Hindlimb muscle (tissue), 1 donor: ENCODE data around the gene C4BPB. TPM values are rescaled to one million over a fixed set of nuclear protein-coding genes. Genes with fewer than 3 reads are reported as not detected.

ENCODE experiments used
- DNase-seq: peaks from one replicate; pipeline ENCODE4 v3.0.0-alpha.2; 2013
- polyA plus RNA-seq: library from polyadenylated mRNA; unstranded; fragments of 120-200 nt; gene quantifications from one replicate; pipeline ENCODE4 v1.2.1, GENCODE V29; 2013; ENCODE audit not compliant: insufficient read length

Gene C4BPB
- polyA plus RNA-seq, 1 donor = 0.10 TPM

DNA sequence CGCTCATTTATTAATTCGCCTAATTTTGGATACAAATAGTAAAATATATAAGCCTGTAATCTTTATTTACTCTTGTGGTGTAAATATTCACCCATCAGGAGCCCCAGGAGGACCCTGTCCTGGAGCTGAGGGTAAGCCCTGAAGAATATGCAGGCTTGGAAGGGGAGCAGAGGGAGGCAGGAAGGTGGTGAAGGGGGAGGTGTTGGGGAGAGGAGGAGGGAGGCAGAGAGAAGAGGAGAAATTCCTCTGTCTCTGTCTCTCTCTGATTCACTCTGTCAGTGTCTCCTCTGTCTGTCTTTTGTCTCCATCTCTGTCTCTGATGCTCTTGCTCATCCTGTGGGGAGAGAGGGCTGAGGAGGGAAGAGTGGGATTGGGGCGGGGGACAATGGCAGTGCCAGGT is 2.8 kb upstream of the C4BPB start:
- DNase-seq = no peak

DNA sequence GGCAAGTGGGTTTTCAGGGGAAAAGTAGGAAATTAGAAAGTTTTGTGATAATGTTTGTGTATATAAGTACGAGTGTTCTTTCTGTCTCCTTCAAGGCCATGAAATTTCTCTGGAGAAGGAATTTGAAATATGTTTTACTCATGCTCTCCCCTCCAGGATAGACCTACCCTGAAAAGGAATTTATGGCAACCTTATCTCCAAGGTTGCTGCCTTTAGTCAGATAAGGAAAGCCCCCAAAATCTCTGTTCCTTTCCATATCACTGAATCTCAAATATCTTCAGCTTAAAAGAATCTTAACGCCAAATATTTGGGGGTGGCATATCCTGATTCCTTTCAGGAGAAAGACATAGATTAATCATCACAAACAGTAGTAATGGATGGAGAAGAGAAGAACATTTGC is 499 bp upstream of the C4BPB start:
- DNase-seq = no peak

DNA sequence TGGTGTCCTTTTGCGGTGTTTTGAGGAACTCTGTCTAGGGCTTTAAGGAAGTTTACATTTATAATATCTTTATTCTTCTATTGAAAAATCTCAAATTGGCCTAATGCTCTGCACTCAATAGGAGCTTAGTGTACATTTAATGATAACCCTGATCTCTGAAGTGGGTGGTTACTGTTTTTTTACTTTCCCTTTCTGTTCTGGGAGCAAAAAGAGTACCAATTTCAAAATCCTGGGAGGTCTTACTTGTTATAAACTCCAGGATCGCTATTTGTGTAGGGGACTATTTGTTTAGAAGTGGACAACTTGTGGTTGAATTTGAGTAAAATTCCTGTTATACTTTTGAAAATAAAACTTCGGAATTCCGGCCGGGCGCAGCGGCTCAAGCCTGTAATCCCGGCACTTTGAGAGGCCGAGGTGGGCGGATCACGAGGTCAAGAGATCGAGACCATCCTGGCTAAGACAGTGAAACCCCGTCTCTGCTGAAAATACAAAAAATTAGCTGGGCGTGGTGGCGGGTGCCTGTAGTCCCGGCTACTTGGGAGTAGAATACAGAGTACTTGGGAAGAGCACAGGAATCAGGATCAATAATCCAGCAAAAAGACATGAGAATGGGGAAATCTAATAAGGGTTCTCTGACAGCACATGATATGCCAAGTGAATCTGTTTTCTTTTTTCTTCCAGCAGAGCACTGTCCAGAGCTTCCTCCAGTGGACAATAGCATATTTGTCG is 1.1 kb downstream of the C4BPB start:
- no peak for DNase-seq

DNA sequence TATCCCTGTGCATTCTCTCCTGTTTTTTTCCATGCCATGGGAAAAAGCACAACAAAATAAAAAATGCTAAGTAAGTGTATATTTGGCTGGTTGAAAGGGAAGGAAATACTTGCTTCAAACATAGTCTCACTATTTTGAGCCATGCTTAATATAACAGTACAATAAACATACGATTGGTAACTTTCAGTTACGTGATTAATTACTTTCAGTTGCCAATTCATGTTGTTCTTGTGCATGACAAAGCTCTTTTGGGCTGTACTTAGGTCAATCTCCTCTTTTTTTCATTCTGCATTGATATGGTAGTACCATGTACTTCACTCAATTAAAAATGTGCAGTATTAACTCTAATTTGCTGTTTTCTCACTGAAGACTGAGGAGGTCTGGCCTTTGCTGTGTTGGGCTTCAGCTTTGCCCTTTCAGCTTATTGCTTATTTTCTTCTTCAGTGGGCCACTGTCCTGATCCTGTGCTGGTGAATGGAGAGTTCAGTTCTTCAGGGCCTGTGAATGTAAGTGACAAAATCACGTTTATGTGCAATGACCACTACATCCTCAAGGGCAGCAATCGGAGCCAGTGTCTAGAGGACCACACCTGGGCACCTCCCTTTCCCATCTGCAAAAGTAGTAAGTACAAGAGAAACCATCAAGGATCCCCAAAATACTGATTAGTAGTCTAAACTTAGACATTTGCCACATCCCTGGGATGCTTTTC is 2.7 kb downstream of the C4BPB start:
- no peak for DNase-seq

DNA sequence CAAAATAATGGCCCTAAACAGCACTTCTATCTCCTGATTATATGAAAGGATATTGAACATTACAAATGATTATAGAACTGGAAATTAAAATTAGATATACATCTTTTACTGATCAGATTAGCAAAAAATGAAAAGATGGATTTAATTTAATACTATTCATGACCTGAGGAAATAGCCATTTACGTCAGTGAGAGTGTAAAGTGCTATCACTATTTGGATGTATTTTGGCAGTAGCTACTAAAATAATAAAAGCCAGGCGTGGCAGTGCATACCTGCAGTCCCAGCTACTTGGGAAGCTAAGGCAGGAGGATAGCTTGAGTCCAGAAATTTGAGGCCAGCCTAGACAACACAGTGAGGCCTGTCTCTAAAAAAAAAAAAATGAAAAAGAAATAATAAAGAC is 5.3 kb downstream of the C4BPB start:
- DNase-seq = no peak

DNA sequence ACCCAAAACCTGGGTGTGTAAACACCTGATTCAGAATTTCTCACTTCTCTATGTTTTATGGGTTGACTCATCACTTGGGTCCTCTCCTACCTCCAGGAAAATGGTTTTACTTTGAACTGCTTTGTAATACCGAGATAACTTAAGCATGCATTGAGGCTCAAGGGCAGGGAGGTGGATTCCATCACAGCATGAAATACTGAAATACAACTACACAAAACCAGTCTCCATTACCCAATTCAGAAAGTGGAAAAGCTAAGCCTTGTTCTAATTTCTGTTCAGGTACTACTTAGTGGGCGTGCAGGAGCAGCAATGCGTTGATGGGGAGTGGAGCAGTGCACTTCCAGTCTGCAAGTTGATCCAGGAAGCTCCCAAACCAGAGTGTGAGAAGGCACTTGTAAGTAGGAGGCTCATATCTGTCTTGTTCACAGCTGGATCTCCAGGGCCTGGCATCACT is 9.2 kb downstream of the C4BPB start:
- no peak for DNase-seq

DNA sequence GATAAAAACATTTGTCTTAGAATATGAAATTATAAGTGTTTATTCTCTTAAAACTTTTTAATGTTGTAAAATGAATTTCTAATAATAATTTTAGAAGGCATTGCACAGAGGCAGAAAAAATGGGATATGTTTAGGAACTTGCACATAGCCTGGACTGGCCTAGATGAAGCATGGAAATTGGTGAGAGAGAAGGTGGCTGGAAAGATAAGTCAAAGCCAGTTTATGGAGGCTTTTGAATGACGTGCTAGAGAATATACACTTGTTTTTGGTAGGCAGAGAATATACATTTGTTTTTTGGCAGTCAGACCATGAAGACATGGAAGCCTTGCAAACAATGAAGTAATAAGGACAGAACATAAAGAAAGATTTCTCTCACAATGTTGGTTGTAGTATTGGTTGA is 13.1 kb downstream of the C4BPB start:
- DNase-seq = no peak

DNA sequence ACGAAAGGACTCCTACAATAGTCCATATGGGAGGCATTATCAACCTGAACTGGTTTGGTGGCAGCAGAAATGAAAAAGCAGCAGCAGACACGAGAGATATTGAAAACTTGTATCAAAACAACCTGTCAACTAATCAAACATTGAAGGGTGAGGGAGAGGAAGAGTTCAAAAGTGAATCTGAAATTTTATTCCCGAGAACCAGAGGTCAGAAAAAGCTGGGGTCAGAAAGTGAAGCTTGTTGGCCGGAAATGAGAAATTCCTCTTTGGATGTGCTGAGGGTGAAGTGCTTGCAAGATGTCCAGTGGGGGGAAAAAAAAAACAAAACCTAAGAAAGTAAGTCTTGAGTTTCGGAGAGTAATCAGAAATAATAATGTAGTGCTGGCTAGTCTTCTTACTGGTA is 13.5 kb downstream of the C4BPB start:
- DNase-seq = no peak

DNA sequence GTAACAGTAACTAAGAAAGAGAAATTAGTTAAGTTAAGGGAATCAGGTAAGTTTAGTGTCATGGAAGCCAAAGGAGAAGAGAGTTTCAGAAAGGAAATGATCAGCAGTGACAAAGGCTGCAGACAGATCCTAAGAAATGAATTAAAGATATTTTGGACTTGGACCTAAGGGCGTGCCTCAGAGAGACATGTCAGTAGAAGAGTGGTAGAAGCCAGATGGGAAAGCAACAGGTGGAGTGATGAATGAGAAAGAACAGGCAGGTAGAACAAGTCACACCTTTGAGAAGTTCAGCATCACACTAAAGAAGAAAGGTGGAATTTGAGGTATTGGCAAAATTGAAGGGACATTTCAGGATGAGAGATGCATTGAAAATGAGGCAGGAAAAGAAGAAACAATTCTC is 14.0 kb downstream of the C4BPB start:
- no peak for DNase-seq

DNA sequence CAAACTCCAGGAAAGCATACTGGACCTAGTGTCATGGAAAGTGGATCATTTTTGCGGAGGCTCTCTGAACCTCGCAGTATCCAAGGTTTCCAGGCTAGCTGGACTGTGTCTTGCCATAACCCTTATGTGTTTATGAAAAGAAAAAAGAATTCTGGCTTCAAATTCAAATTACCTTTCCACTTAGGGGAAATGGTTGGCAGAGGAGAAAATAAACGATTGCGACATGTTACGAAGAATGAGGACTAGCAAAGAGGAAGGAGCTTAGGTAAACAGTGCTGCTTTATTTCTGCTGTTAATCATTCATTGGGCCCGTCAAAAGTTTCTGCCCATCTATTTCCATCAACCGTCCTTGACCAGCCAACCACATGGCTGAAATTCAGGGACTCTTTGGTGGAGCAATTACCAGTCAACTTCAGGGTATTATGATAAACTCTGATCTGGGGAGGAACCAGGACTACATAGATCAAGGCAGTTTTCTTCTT is 15.3 kb downstream of the C4BPB start, which contains the start of gene C4BPA:
C4BPA (plus strand) TSS at position 342 of the 482 bp plus-strand sequence. CDS start 8,793 bp downstream, outside the sequence.
- no peak for DNase-seq

DNA sequence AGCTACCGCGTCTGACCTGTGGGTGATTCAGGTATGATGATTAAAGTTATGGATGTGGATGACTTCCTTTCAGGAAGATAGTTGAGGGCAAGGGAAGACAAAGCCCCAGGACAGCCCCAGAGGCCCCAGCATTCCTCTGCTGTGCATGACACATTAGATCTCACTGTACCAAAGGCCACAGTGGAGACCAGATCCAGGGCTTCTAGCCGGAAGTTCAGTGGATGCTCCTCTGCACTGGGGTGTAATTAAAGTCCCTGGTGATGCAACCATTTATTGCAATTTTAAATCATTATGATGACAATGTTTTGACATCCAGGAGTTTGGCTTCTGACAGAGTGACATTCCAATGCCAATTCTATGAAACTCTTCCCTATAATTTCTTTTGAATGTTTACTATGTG is 20.3 kb downstream of the C4BPB start:
- DNase-seq = no peak

DNA sequence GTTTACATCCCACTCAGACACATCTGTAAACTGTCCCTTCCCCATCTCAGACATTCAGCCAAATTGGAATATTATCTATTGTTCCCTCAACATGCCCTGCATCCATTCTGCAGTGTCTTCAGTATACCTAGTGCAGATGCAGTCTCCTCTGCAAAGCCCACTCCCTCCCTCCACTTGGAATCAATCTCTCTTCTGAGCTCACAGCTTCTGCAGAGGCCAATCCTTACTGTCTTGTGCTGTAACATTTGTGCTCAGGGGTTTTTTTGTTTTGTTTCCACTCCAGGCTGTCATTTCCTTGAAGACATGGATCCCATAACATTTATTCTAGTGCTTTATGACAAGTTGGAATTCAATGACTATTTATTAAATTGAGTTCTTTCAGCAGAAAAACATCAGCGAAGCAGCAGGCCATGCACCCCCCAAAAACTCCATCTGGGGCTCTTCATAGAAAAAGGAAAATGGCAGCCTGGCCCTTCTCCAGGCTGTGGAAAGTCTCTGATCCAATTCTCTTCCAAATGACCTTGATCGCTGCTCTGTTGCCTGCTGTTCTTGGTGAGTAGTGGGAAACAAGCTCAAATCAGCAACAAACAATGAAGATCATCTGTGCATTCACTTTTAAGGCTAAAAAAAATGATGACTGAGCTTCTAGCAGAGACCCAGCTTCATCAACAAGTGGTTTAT is 24.1 kb downstream of the C4BPB start:
- peak; percentile 20 for DNase-seq

DNA sequence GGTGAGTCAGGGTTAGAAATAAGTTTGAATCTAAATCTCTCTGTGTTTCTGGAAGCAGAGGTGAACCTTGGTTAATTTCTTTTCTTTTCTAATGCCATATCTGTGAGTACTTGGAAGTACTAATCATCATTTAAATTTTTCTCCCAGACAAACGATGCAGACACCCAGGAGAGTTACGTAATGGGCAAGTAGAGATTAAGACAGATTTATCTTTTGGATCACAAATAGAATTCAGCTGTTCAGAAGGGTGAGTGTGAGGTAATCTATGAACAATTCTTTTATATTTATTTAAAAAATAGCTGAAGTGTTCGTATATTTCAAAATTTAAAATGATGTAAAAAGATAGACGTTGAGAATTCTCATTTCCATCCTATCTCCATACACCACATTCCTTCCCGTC is 26.6 kb downstream of the C4BPB start:
- DNase-seq = no peak

DNA sequence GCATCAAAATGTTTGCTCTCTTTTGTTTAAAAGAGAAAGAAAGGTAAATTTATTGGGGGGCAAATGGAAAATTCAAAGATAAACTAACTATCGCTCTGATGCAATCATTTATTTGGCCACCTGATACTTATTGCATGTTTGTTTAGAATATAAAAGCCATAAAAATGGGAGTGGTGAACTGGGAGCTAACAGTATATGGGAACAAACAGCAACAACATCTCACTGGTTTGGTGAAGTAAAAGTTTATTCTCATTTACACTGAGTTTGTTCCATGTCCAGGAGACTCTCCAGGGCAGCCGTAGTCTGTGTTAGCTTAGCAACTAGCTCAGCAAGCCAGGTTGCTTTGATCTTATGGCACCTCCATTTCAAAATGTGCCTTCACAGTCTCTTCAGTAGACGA is 35.7 kb downstream of the C4BPB start:
- no peak for DNase-seq

DNA sequence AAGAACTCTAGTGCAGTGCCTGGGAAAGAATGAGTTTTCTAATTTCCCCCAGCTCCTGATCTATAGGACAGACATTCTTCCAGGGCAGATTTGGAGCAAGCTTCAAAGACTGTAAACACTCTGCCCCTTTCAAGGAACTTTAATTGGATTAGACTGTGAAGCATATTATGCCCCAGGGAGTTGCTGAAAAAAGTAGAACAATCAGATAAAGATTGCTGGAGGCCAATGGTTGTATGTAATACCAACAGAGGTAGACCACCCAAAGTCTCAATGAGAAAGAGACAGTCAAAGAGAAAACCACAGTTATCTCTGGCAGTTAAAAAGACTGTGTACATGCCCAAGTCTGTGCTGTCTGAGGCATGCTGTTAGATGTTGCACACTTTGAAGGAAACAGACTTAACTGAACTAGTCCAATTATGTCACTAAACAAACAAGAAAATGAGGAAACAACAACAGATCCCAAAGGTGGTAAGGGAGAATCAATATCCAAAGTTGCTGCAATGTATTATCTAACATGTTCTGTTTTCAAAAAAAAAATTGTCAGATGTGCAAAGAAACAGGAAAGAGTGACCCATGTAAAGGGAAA is 39.8 kb downstream of the C4BPB start:
- no peak for DNase-seq

DNA sequence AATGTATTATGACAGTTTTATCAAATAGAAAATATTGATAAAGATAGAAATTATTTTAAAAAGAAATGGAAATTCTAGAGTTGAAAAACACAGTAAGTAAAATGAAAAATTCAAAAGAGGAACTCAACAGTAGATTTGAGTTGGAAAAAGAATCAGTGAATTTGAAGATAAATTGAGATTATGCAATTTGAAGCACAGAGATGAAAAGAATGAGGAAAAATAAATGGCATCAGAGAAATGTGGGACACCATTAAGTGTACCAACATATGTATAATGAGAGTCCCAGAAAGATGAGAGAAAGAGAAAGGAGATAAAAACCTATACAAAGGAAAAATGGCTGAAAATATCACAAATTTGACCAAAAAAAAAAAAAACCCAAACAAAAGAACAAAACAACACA is 40.4 kb downstream of the C4BPB start:
- no peak for DNase-seq

DNA sequence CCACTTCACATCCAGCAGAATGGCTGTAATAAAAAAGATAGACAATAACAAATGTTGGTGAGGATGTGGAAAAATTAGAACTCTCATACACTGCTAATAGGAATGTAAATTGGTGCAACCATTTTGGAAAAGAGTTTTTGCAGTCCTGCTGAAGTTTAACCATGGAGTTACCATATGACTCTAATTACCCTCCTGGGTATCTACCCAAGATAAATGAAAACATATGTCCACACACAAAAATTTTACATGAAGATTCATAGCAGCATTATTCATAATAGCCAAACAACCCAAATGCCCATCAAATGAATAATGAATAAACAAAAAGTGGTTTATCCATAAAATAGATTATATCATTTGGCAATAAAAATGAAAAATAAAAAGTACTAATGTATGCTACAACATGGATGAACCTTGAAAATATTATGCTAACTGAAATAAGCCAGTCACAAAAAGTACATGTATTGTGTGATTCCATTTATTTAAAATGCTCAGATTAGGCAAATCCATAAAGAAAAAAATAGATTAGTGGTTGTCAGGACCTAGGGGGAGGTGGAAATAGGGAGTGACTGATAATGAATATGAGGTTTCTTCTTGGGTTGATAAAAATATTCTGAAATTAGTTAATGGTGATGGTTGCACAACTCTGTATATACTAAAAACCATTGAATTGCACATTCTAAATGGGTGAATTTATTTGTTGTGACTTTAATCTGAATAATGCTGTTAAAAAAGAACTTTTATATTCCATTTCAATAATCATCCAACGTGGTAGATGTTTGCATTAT is 41.8 kb downstream of the C4BPB start:
- DNase-seq = no peak

DNA sequence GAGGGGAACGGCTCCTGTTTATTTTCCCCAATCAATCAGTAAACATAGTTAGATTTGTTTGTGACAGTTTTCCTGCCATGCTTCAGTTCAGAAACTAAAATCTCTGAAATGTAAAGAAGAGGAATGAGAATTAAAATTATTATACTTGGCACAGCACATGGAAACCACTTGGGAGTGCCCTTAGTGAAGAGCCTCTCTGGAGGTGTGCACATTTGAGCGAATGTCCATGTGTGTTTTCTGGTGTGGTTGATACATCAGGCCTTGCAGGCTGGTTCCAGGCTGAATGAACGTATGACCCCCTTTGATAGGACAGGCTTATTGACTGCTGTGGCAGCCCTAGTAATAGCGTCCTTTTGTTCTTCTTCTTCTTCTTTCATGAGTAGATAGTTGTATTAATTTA is 42.5 kb downstream of the C4BPB start:
- DNase-seq = no peak

DNA sequence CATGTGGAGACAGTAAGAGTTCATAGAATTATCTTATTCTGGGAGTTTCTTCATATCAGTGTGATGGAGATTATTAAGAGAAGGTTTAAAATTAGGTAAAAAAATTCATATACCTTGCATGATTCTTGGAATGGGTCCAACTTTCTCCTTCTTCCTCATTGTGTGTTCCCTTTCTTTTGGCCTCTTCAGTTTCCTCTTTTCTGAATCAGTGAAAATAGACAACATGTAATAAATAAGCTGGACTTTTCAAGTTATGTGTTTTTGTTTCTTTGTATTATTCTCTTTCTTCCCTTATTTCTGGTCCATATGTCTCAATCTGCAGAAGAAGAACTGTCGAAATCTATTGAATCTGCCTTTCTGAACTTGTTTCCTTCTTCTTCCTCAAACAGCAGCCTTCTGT is 45.9 kb downstream of the C4BPB start:
- no peak for DNase-seq

DNA sequence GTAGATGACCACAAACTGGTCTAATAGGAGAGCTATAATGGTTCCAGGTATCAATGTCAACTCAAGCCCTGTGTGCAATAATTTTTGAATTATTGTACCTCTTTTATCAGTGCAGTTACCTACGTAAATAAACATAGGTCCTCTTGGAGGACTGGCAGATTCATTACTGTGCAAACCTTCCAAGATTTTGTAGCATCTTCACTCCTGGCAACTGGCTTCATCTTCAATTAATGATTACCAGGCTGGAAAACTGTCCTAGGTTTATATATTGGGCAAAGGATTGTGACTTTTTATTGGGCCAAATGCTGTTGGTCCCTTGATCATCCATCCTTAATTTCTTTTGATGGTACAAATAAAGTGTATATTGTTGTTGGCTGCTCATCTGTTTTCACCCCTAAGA is 51.0 kb downstream of the C4BPB start:
- DNase-seq = no peak

DNA sequence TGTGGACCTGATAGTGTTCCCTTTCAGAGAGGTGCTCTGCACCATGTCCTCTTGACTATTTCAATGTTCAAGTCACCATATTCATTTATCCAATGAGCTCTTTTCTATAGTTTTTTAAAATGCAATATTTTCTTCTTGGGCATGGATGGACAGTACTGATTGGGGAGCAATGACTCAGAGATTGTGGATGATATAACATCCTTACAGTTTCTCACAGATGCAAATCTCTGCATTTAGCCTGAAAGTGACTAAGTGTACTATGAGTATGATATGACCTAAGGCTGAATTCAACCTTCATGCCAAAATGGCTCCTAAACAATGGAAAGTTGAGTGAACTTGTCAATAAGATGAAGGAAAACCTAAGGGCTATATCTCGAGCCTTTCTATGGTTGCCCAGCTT is 51.9 kb downstream of the C4BPB start:
- DNase-seq = no peak

DNA sequence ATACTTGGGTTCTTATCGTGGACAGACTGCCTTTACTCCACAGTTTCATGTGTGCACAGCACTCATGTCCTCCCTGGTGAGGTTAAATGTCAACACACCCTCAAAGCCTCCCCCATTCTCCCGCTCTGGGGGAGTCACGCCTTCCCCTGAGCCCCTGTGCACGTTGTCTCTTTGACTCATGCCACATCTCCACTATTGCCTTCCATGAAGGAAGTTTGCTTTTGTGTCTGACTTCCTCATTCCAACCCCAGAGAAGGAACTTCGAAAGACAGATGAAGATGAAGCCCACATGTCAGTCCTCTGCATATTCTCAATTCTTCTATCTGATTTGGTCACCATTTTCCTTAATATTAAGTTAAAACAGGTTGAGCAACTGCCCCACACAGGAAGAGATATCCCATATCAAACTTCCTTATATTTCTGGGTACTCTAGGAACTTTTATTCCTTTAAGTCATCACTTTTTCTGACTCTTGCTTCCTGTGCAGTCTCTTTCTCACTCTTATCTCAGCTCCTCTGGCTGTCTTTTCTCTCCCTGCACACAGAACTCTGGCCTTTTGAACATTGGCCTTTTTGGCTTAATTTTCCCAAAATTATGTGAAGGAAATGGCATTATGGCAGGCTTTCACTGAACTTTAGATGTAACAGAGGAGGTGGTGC is 56.9 kb downstream of the C4BPB start:
- no peak for DNase-seq
